ENCODE results near the gene KCTD19. TPM values are rescaled to one million over a fixed set of nuclear protein-coding genes. Genes with fewer than 3 reads are reported as not detected.

KCTD19 gene
- total RNA-seq, 2 experiments from 2014 or later, result 1.8 to 2.0 TPM

- Mint-ChIP-seq H3K27ac (peak overlapping the region; percentile 79), H3K4me1 (peaks cover 49% of the 10 kb centered on the region), H3K27me3 (peaks cover 11% of the 10 kb centered on the region), H3K9me3 (ENCODE audit: low read depth) (no peaks in the 10 kb centered on the region), H3K4me3 (peak overlapping the region; percentile 87), H3K36me3 (ENCODE audit: low read depth) (peaks cover 4% of the 10 kb centered on the region)
- ChIA-PET POLR2A (interaction anchor here (0.6 to 2.1 kb wide), 3 partner anchors 15 to 21 kb away, joined by 3 to 9 read pairs (median 6); partner anchors contain the start of gene TMEM208), CTCF (interaction anchor here (0.6 to 1.4 kb wide), 16 partner anchors 8 to 230 kb away, joined by 3 to 5 read pairs (median 3); partner anchors contain the start of genes B3GNT9, HSD11B2, KCTD19 and LRRC36)
- intact Hi-C loops (cut with DNase I, micrococcal nuclease), result loop anchor here (5.0 to 10.0 kb wide), 3 partner anchors 414 to 689 kb away; partner anchors contain the start of genes ACD (in 1 of the 2), DYNC1LI2 (in 1 of the 2), PARD6A (in 1 of the 2) and PSMB10 (in 1 of the 2)
- ATAC-seq (no peak), DNase-seq (no peak)
These were observed 78.5 kb downstream of the KCTD19 start for GRCh38 chr16:67248073-67248400.

GRCh38 chr16:67247192-67248072 lies 79.1 kb downstream of the KCTD19 start, which contains the start of gene FHOD1:
Gene FHOD1 (minus strand): TSS chr16:67247481. CDS start chr16:67247410, 71 bp downstream.
- Mint-ChIP-seq H3K4me3 (peak within 1 kb of the TSS; percentile 87), H3K27me3 (peaks cover 11% of the 10 kb centered on the region), H3K4me1 (peaks cover 52% of the 10 kb centered on the region), H3K36me3 (ENCODE audit: low read depth) (peaks cover 4% of the 10 kb centered on the region), H3K27ac (peak within 1 kb of the TSS; percentile 85), H3K9me3 (ENCODE audit: low read depth) (no peaks in the 10 kb centered on the region)
- ATAC-seq (peak; percentile 74), DNase-seq (peak; percentile 99)
- ChIA-PET POLR2A (interaction anchor here (0.6 to 2.1 kb wide), 4 partner anchors 15 to 89 kb away, joined by 4 to 9 read pairs (median 6); partner anchors contain the start of gene TMEM208), CTCF (interaction anchor here (0.6 to 1.4 kb wide), 12 partner anchors 9 to 158 kb away, joined by 3 to 5 read pairs (median 3); partner anchors contain the start of genes B3GNT9, KCTD19 and LRRC36)
- intact Hi-C loops (cut with DNase I, micrococcal nuclease), result loop anchor here (1.0 to 10.0 kb wide), 14 partner anchors 11 to 690 kb away; partner anchors contain the start of genes ACD (in 2 of the 2), PARD6A (in 2 of the 2), ATP6V0D1 (in 1 of the 2) and CBFB (in 1 of the 2)

DNA sequence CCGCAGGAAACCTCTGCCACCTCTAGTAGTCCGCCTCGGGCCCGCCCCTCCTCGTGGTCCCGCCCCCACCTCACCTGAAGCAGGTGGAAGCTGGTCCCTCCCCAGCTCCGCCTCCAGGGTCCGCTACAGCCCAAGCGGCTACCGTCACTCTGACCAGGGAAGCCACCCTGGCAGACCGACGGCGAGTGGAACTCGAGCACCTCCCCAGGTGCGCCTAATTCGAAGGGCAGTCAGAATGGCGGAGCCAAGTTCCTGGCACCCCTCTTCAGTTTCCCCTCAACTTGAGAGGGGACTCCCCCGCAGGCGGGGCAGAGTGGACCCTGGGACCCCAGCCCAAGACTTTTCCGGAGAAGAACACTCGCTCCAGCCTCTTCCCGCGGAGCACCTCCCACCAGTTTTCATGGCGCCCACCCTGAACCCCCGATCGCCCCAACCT lies 79.8 kb downstream of the KCTD19 start:
- ATAC-seq (no peak), DNase-seq (no peak)
- intact Hi-C loops (cut with DNase I, micrococcal nuclease), result loop anchor here (1.0 to 10.0 kb wide), 14 partner anchors 10 to 691 kb away; partner anchors contain the start of genes ACD (in 2 of the 2), PARD6A (in 2 of the 2), PLEKHG4 (in 2 of the 2) and ATP6V0D1 (in 1 of the 2)
- ChIA-PET CTCF (interaction anchor here (1.2 kb wide), 2 partner anchors 62 to 92 kb away, joined by 3 read pairs; no protein-coding TSS in a partner anchor), POLR2A (interaction anchor here (0.6 to 2.1 kb wide), 3 partner anchors 14 to 89 kb away, joined by 5 to 9 read pairs (median 6); partner anchors contain the start of gene TMEM208)
- H3K9me3 Mint-ChIP-seq (ENCODE audit: low read depth), result no peaks in the 10 kb centered on the region
- peak overlapping the region; percentile 87 for H3K4me3 Mint-ChIP-seq
- H3K36me3 Mint-ChIP-seq (ENCODE audit: low read depth), result peaks cover 4% of the 10 kb centered on the region
- H3K4me1 Mint-ChIP-seq, result peaks cover 53% of the 10 kb centered on the region
- H3K27me3 Mint-ChIP-seq, result peaks cover 11% of the 10 kb centered on the region
- peak overlapping the region; percentile 85 for H3K27ac Mint-ChIP-seq

- H3K9me3 Mint-ChIP-seq (ENCODE audit: low read depth), result no peaks in the 10 kb centered on the region
- peak overlapping the region; percentile 87 for H3K4me3 Mint-ChIP-seq
- intact Hi-C loops (cut with DNase I, micrococcal nuclease), result loop anchor here (1.0 to 10.0 kb wide), 4 partner anchors 33 to 691 kb away; partner anchors contain the start of genes ACD (in 1 of the 2), DYNC1LI2 (in 1 of the 2), PARD6A (in 1 of the 2) and PLEKHG4 (in 1 of the 2)
- peaks cover 11% of the 10 kb centered on the region for H3K27me3 Mint-ChIP-seq
- ATAC-seq, result no peak
- CTCF ChIA-PET, result interaction anchor here (1.6 kb wide), 1 partner anchor 15 kb away, joined by 4 read pairs; no protein-coding TSS in a partner anchor
- H3K27ac Mint-ChIP-seq, result peak overlapping the region; percentile 85
- peaks cover 58% of the 10 kb centered on the region for H3K4me1 Mint-ChIP-seq
- peaks cover 4% of the 10 kb centered on the region for H3K36me3 Mint-ChIP-seq (ENCODE audit: low read depth)
- DNase-seq, result peak; percentile 77
- POLR2A ChIA-PET, result interaction anchor here (2.1 kb wide), 1 partner anchor 19 kb away, joined by 9 read pairs; the partner anchor contains the start of gene TMEM208
These were observed 80.3 kb downstream of the KCTD19 start for GRCh38 chr16:67246081-67246755.

GRCh38 chr16:67245674-67246080 lies 80.9 kb downstream of the KCTD19 start:
- Mint-ChIP-seq H3K27ac (peak overlapping the region; percentile 91), H3K4me1 (peaks cover 60% of the 10 kb centered on the region), H3K36me3 (ENCODE audit: low read depth) (peaks cover 4% of the 10 kb centered on the region), H3K27me3 (peaks cover 11% of the 10 kb centered on the region), H3K4me3 (peak overlapping the region; percentile 87), H3K9me3 (ENCODE audit: low read depth) (no peaks in the 10 kb centered on the region)
- CTCF ChIA-PET, result interaction anchor here (0.6 to 1.7 kb wide), 5 partner anchors 15 to 299 kb away, joined by 3 to 5 read pairs (median 4); partner anchors contain the start of genes FBXL8 and TRADD
- DNase-seq (no peak), ATAC-seq (no peak)
- POLR2A ChIA-PET, result no interaction called here
- intact Hi-C loops (cut with DNase I, micrococcal nuclease), result loop anchor here (1.0 to 10.0 kb wide), 6 partner anchors 34 to 839 kb away; partner anchors contain the start of genes ACD (in 1 of the 2), DYNC1LI2 (in 1 of the 2), NFATC3 (in 1 of the 2) and PARD6A (in 1 of the 2)

DNA sequence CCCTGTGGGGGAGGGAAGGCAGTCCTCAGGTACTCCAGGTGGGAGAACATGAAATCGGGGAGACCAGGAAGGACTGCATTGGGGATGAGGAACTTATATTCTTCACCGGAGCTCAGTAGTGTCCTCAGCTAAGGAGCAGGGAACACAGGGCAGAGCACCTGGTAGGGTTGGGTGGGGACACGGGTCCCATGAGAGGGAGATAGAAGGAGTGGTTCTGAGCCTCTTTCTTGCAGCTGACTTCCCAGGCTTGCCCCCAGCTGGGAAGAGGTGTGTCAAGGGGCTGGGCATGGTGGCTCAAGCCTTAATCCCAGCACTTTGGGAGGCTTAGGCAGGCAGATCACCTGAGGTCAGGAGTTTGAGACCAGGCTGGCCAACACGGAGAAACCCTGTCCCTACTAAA lies 81.4 kb downstream of the KCTD19 start:
- Mint-ChIP-seq H3K27me3 (peaks cover 9% of the 10 kb centered on the region), H3K36me3 (ENCODE audit: low read depth) (peaks cover 4% of the 10 kb centered on the region), H3K9me3 (ENCODE audit: low read depth) (no peaks in the 10 kb centered on the region), H3K27ac (peak overlapping the region; percentile 91), H3K4me1 (peaks cover 57% of the 10 kb centered on the region), H3K4me3 (peak overlapping the region; percentile 87)
- POLR2A ChIA-PET, result interaction anchor here (0.8 to 1.5 kb wide), 3 partner anchors 14 to 133 kb away, joined by 4 to 15 read pairs (median 4); partner anchors contain the start of gene TMEM208
- CTCF ChIA-PET, result interaction anchor here (0.6 to 1.7 kb wide), 10 partner anchors 9 to 299 kb away, joined by 3 to 7 read pairs (median 4); partner anchors contain the start of genes FBXL8, TMEM208 and TRADD
- DNase-seq (no peak), ATAC-seq (no peak)
- intact Hi-C loops (cut with DNase I, micrococcal nuclease), result loop anchor here (2.0 to 10.0 kb wide), 5 partner anchors 136 to 840 kb away; partner anchors contain the start of genes ACD (in 1 of the 2), DYNC1LI2 (in 1 of the 2), NFATC3 (in 1 of the 2) and PARD6A (in 1 of the 2)

GRCh38 chr16:67244387-67245185 lies 82.0 kb downstream of the KCTD19 start:
- Mint-ChIP-seq H3K9me3 (ENCODE audit: low read depth) (no peaks in the 10 kb centered on the region), H3K36me3 (ENCODE audit: low read depth) (peaks cover 4% of the 10 kb centered on the region)

GRCh38 chr16:67243481-67243880 lies 83.1 kb downstream of the KCTD19 start:
- no peak overlapping the region for H3K4me3 Mint-ChIP-seq
- POLR2A ChIA-PET, result no interaction called here

More at GRCh38 chr16:67244387-67245185, 82.0 kb downstream of the KCTD19 start:
- ChIA-PET CTCF (interaction anchor here (0.6 to 1.7 kb wide), 18 partner anchors 9 to 670 kb away, joined by 3 to 7 read pairs (median 4); partner anchors contain the start of genes FBXL8, PLEKHG4, TMEM208 and TRADD), POLR2A (interaction anchor here (0.5 to 1.5 kb wide), 8 partner anchors 8 to 1022 kb away, joined by 3 to 15 read pairs (median 3); partner anchors contain the start of gene TMEM208)
- Mint-ChIP-seq H3K4me3 (peak overlapping the region; percentile 87), H3K4me1 (peaks cover 51% of the 10 kb centered on the region), H3K27me3 (peaks cover 3% of the 10 kb centered on the region), H3K27ac (peak overlapping the region; percentile 91)
- peak; percentile 74 for ATAC-seq
- DNase-seq, result peak; percentile 91
- intact Hi-C loops (cut with DNase I, micrococcal nuclease), result loop anchor here (1.0 to 10.0 kb wide), 9 partner anchors 8 to 840 kb away; partner anchors contain the start of genes ACD (in 1 of the 2), DYNC1LI2 (in 1 of the 2), E2F4 (in 1 of the 2) and NFATC3 (in 1 of the 2)

DNA sequence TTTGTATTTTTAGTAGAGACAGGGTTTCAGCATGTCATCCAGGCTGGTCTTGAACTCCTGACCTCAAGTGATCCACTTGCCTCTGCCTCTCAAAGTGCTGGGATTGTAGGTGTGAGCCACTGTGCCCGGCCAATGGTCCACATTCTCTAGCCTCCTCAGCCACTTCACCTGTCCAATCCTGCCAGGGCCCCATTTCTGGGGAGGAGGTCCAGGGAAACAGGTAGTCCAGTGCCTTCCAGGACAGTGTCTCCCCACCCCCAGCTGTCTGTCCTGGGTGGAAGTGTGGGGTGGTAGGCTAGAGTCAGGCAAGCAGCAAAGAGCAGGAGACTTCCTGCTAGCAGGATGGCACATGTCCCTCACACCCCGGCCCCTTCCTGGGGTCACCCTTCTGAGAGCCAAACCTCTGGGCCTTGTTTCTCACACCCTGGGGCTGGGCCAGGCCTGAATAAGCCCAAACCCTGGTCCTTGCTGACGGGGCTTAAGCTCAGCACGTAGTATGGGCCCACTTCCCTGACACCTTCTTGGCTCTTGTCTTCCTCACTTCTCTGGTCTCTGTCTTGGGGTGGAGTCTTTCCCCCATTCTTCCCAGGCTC lies 84.3 kb downstream of the KCTD19 start:
- Mint-ChIP-seq H3K9me3 (ENCODE audit: low read depth) (no peaks in the 10 kb centered on the region), H3K27me3 (no peaks in the 10 kb centered on the region), H3K36me3 (ENCODE audit: low read depth) (peaks cover 14% of the 10 kb centered on the region), H3K4me1 (peaks cover 37% of the 10 kb centered on the region), H3K27ac (peak overlapping the region; percentile 85), H3K4me3 (no peak overlapping the region)
- intact Hi-C loops (cut with DNase I, micrococcal nuclease), result loop anchor here in 1 of 2 experiments (10.0 kb wide), 1 partner anchor 487 kb away; the partner anchor contains the start of gene DYNC1LI2
- no peak for DNase-seq
- POLR2A ChIA-PET, result no interaction called here
- no peak for ATAC-seq
- CTCF ChIA-PET, result interaction anchor here (0.8 to 1.3 kb wide), 3 partner anchors 15 to 562 kb away, joined by 3 to 5 read pairs (median 3); partner anchors contain the start of gene TMEM208

More at GRCh38 chr16:67243481-67243880, 83.1 kb downstream of the KCTD19 start:
- ATAC-seq (no peak), DNase-seq (no peak)
- no peaks in the 10 kb centered on the region for H3K9me3 Mint-ChIP-seq (ENCODE audit: low read depth)
- CTCF ChIA-PET, result interaction anchor here (1.0 to 1.7 kb wide), 2 partner anchors 83 to 173 kb away, joined by 3 to 4 read pairs; partner anchors contain the start of gene ZDHHC1
- H3K4me1 Mint-ChIP-seq, result peaks cover 45% of the 10 kb centered on the region
- peaks cover 6% of the 10 kb centered on the region for H3K36me3 Mint-ChIP-seq (ENCODE audit: low read depth)
- peak overlapping the region; percentile 83 for H3K27ac Mint-ChIP-seq
- intact Hi-C loops (cut with DNase I, micrococcal nuclease), result loop anchor here in 1 of 2 experiments (10.0 kb wide), 1 partner anchor 489 kb away; the partner anchor contains the start of gene DYNC1LI2
- no peaks in the 10 kb centered on the region for H3K27me3 Mint-ChIP-seq
